Upper lobe of left lung (tissue), 6 donors: ENCODE measurements around the gene CRLF1. TPM values are rescaled to one million over a fixed set of nuclear protein-coding genes. Genes with fewer than 3 reads are reported as not detected.

Experiments used
- ATAC-seq, 2 donors: fragments of 200-7000 bp; cut with Tn5 transposase; one replicate each; pipeline ENCODE4 v1.9.1; 2022; ENCODE audit warnings: mild to moderate bottlenecking in 2 of 2, moderate library complexity in 2 of 2; ENCODE audit not compliant: low FRiP score in 2 of 2
- DNase-seq, 2 donors: peaks; one replicate each; pipeline ENCODE4 v3.0.0-alpha.2; 2019 to 2020
- H3K27ac ChIP-seq, 4 donors: fragments of 200-600 bp; sonication (generic); one replicate each; pipeline ENCODE4 v1.5.1; 2016 to 2019
- H3K27me3 ChIP-seq, 4 donors: fragments of 200-600 bp; sonication (generic); one replicate each; pipeline ENCODE4 v1.5.1; 2017 to 2019
- H3K36me3 ChIP-seq, 4 donors: fragments of 200-600 bp; sonication (generic); one replicate each; pipeline ENCODE4 v1.5.1; 2016 to 2019
- H3K4me1 ChIP-seq, 4 donors: fragments of 200-600 bp; sonication (generic); one replicate each; pipeline ENCODE4 v1.5.1; 2018 to 2019
- H3K4me3 ChIP-seq, 4 donors: fragments of 200-600 bp; sonication (generic); one replicate each; pipeline ENCODE4 v1.5.1; 2017 to 2019; ENCODE audit warnings: mild to moderate bottlenecking in 2 of 4, moderate library complexity in 1 of 4
- H3K9me3 ChIP-seq, 4 donors: fragments of 200-600 bp; sonication (generic); one replicate each; pipeline ENCODE4 v1.5.1; 2018 to 2019
- EP300 ChIP-seq, 4 donors: sonication (generic); formaldehyde crosslinking; IDR thresholded peaks; one replicate each; pipeline ENCODE4 v1.5.1; 2017; ENCODE audit warnings: antibody characterized with exemption in 4 of 4, control low read depth in 2 of 4
- POLR2A ChIP-seq, 4 donors: fragments of 450-650 bp; IDR thresholded peaks; one replicate each; pipeline ENCODE4 v1.5.1; 2016 to 2017; ENCODE audit warnings: antibody characterized with exemption in 4 of 4, mild to moderate bottlenecking in 2 of 4
- POLR2AphosphoS5 ChIP-seq, 2 donors: sonication (generic); formaldehyde crosslinking; IDR thresholded peaks; one replicate each; pipeline ENCODE4 v1.5.1; 2017; ENCODE audit warnings: antibody characterized with exemption in 2 of 2
- WGBS, 2 donors: methylation state at CpG; one replicate each; pipeline ENCODE4 v1.1.5; 2017 to 2018; 5-methylcytosine and 5-hydroxymethylcytosine counted together
- total RNA-seq, 6 donors: library from RNA; depleted of rRNA in 4 of 6; stranded (reverse); fragments of >200 nt in 4 of 6; gene quantifications; one replicate each; pipeline versions ENCODE4 v1.1.0 to v1.2.1, GENCODE V29; 2016 to 2021
- TF ChIP-seq, protein P1 (sequence below), 6 experiments: fragments of 450-650 bp in 4 of 6; fragments of 200-600 bp in 2 of 6; sonication (generic) in 2 of 6; IDR thresholded peaks; one replicate each; pipeline ENCODE4 v1.5.1; 2016 to 2019; ENCODE audit warnings: antibody characterized with exemption in 6 of 6
- donor health status: DM: no; HTN: no; CAD: no; lungs with moderate emphysema.
- donor health status: DM: no; HTN: yes; CAD: no; lungs with severe emphysema.

CRLF1 gene
- total RNA-seq, 6 donors from 2014 or later = 15.0 to 54.8 (median 20.0) TPM

- DNase-seq = peak in 1 of 2 donors; percentile 76
- Histone ChIP-seq H3K27me3 (no peaks in the 10 kb centered on the region), H3K9me3 (no peaks in the 10 kb centered on the region), H3K27ac (no peak overlapping the region), H3K4me1 (peaks cover 14 to 22% (median 16%) of the 10 kb centered on the region in 4 donors), H3K36me3 (peaks cover 32 to 65% (median 59%) of the 10 kb centered on the region in 4 donors), H3K4me3 (no peak overlapping the region)
- 92 to 96% methylated on average over 11 to 15 of the region's 15 CpGs for WGBS, 2 donors
- TF ChIP-seq POLR2AphosphoS5 (IDR thresholded peaks at IDR 0.05) (no peak), POLR2A (IDR thresholded peaks at IDR 0.05) (no peak), EP300 (IDR thresholded peaks at IDR 0.05) (no peak)
- TF ChIP-seq, protein P1, sequence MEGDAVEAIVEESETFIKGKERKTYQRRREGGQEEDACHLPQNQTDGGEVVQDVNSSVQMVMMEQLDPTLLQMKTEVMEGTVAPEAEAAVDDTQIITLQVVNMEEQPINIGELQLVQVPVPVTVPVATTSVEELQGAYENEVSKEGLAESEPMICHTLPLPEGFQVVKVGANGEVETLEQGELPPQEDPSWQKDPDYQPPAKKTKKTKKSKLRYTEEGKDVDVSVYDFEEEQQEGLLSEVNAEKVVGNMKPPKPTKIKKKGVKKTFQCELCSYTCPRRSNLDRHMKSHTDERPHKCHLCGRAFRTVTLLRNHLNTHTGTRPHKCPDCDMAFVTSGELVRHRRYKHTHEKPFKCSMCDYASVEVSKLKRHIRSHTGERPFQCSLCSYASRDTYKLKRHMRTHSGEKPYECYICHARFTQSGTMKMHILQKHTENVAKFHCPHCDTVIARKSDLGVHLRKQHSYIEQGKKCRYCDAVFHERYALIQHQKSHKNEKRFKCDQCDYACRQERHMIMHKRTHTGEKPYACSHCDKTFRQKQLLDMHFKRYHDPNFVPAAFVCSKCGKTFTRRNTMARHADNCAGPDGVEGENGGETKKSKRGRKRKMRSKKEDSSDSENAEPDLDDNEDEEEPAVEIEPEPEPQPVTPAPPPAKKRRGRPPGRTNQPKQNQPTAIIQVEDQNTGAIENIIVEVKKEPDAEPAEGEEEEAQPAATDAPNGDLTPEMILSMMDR (IDR thresholded peaks at IDR 0.05) = no peak
- no peak for ATAC-seq
Measured at GRCh38 chr19:18568367-18568766, 38.2 kb downstream of the CRLF1 start.

GRCh38 chr19:18566953-18567352, 39.6 kb downstream of the CRLF1 start:
- no peak overlapping the region for H3K27ac ChIP-seq
- no peak for ATAC-seq
- no peaks in the 10 kb centered on the region for H3K9me3 ChIP-seq
- peaks cover 3 to 8% (median 4%) of the 10 kb centered on the region in 4 donors for H3K4me1 ChIP-seq
- WGBS, 2 donors = 96 to 100% methylated on average over 4 to 8 of the region's 8 CpGs
- TF ChIP-seq POLR2AphosphoS5 (IDR thresholded peaks at IDR 0.05) (no peak), POLR2A (IDR thresholded peaks at IDR 0.05) (no peak), EP300 (IDR thresholded peaks at IDR 0.05) (no peak)
- TF ChIP-seq, protein P1 (IDR thresholded peaks at IDR 0.05) = no peak
- H3K4me3 ChIP-seq = no peak overlapping the region
- DNase-seq = peak in 1 of 2 donors; percentile 51
- H3K27me3 ChIP-seq = no peaks in the 10 kb centered on the region
- peaks cover 32 to 74% (median 66%) of the 10 kb centered on the region in 4 donors for H3K36me3 ChIP-seq

GRCh38 chr19:18562086-18562485, 44.5 kb downstream of the CRLF1 start:
- H3K9me3 ChIP-seq = no peaks in the 10 kb centered on the region
- peaks cover 9 to 21% (median 12%) of the 10 kb centered on the region in 4 donors for H3K4me1 ChIP-seq
- ATAC-seq (no peak), DNase-seq (peak in 1 of 2 donors; percentile 54)
- H3K27me3 ChIP-seq = no peaks in the 10 kb centered on the region
- TF ChIP-seq POLR2AphosphoS5 (IDR thresholded peaks at IDR 0.05) (no peak), POLR2A (IDR thresholded peaks at IDR 0.05) (no peak), EP300 (IDR thresholded peaks at IDR 0.05) (no peak)
- TF ChIP-seq, protein P1 (IDR thresholded peaks at IDR 0.05) = no peak
- 81 to 84% methylated on average over 13 to 14 of the region's 14 CpGs for WGBS, 2 donors
- peak overlapping the region; percentile 61 to 76 (median 70) for H3K27ac ChIP-seq
- peaks cover 19 to 54% (median 45%) of the 10 kb centered on the region in 4 donors for H3K36me3 ChIP-seq
- no peak overlapping the region for H3K4me3 ChIP-seq

- WGBS, 2 donors = 53 to 72% methylated on average over 5 of the region's 5 CpGs
- no peak for TF ChIP-seq POLR2A (IDR thresholded peaks at IDR 0.05)
- TF ChIP-seq, protein P1 (IDR thresholded peaks at IDR 0.05) = no peak
- no peak for TF ChIP-seq EP300 (IDR thresholded peaks at IDR 0.05)
- no peak for TF ChIP-seq POLR2AphosphoS5 (IDR thresholded peaks at IDR 0.05)
- H3K4me1 ChIP-seq = peaks cover 9 to 21% (median 12%) of the 10 kb centered on the region in 4 donors
- H3K36me3 ChIP-seq = peaks cover 4 to 30% (median 22%) of the 10 kb centered on the region in 4 donors
- H3K27ac ChIP-seq = peak overlapping the region in 2 of 4 donors; percentile 42 to 95
- no peak overlapping the region for H3K4me3 ChIP-seq
- ATAC-seq (no peak), DNase-seq (no peak)
- H3K27me3 ChIP-seq = no peaks in the 10 kb centered on the region
- H3K9me3 ChIP-seq = no peaks in the 10 kb centered on the region
Measured at GRCh38 chr19:18559685-18560084, 46.9 kb downstream of the CRLF1 start.

GRCh38 chr19:18558604-18559003, 48.0 kb downstream of the CRLF1 start:
- WGBS, 2 donors = 53 to 57% methylated on average over 3 of the region's 3 CpGs
- peak overlapping the region; percentile 78 to 92 (median 86) for H3K4me3 ChIP-seq
- no peak for ATAC-seq

More at GRCh38 chr19:18558604-18559003, 48.0 kb downstream of the CRLF1 start:
- peaks cover 9 to 21% (median 12%) of the 10 kb centered on the region in 4 donors for H3K4me1 ChIP-seq
- H3K27ac ChIP-seq = peak overlapping the region; percentile 91 to 98 (median 96)
- TF ChIP-seq, protein P1 (IDR thresholded peaks at IDR 0.05) = no peak
- TF ChIP-seq EP300 (IDR thresholded peaks at IDR 0.05) (no peak), POLR2A (IDR thresholded peaks at IDR 0.05) (no peak), POLR2AphosphoS5 (IDR thresholded peaks at IDR 0.05) (no peak)
- no peaks in the 10 kb centered on the region for H3K27me3 ChIP-seq
- peaks cover 0 to 19% (median 11%) of the 10 kb centered on the region in 4 donors for H3K36me3 ChIP-seq
- no peaks in the 10 kb centered on the region for H3K9me3 ChIP-seq
- DNase-seq = no peak
